Putamen (tissue), 1 donor: Measurements from ENCODE around the gene HELT.
A peak's percentile ranks its signal among the peaks of the same experiment; 100 is the strongest.
"Not testable (repeated sequence)": the region's sequence is repeated elsewhere in the genome, so short reads cannot be mapped to it uniquely, and the experiment has no call there.

Experiments
- DNase-seq: peaks from one replicate; pipeline ENCODE4 v3.0.0-alpha.2; 2016; ENCODE audit warnings: low spot score

The HELT gene

GRCh38 chr4:185036019-185036418 is 17.7 kb downstream of the HELT start:
- no peak for DNase-seq

- DNase-seq: no peak
These were observed 18.6 kb downstream of the HELT start for GRCh38 chr4:185036842-185037241.

- peak; percentile 44 for DNase-seq
These were observed 21.4 kb downstream of the HELT start for GRCh38 chr4:185039508-185040273.

GRCh38 chr4:185040523-185040922 is 22.2 kb downstream of the HELT start:
- DNase-seq: no peak

- DNase-seq: not testable (repeated sequence)
These were observed 32.0 kb downstream of the HELT start for GRCh38 chr4:185050286-185050685.

- DNase-seq: not testable (repeated sequence)
These were observed 33.0 kb downstream of the HELT start for GRCh38 chr4:185051283-185051682.

GRCh38 chr4:185053746-185054145 is 35.5 kb downstream of the HELT start:
- no peak for DNase-seq

GRCh38 chr4:185054272-185054671 is 36.0 kb downstream of the HELT start:
- DNase-seq: no peak

- no peak for DNase-seq
These were observed 36.6 kb downstream of the HELT start for GRCh38 chr4:185054886-185055285.

- no peak for DNase-seq
These were observed 43.3 kb downstream of the HELT start for GRCh38 chr4:185061610-185062009.

GRCh38 chr4:185062606-185063005 is 44.3 kb downstream of the HELT start:
- DNase-seq: no peak

- no peak for DNase-seq
These were observed 47.9 kb downstream of the HELT start for GRCh38 chr4:185066179-185066578.

- DNase-seq: no peak
These were observed 50.5 kb downstream of the HELT start for GRCh38 chr4:185068837-185069236.
